GM21825 (cell line): Measurements from ENCODE around the gene TMC8.
"Not testable (repeated sequence)": the region's sequence is repeated elsewhere in the genome, so short reads cannot be mapped to it uniquely, and the experiment has no call there.

Experiments used
- ATAC-seq: cut with Tn5 transposase; IDR thresholded peaks from one replicate; pipeline ENCODE4 v1.9.1; 2021; ENCODE audit warnings: mild to moderate bottlenecking, moderate library complexity; ENCODE audit not compliant: unreplicated experiment

The TMC8 gene

GRCh38 chr17:78154903-78155811 lies 24.6 kb downstream of the TMC8 start:
- peak; percentile 57 for ATAC-seq

- no peak for ATAC-seq
Observed at GRCh38 chr17:78159575-78160158, 29.1 kb downstream of the TMC8 start.

- ATAC-seq: no peak
Observed at GRCh38 chr17:78163881-78164747, 33.5 kb downstream of the TMC8 start.

GRCh38 chr17:78164748-78165607 lies 34.4 kb downstream of the TMC8 start:
- no peak for ATAC-seq

GRCh38 chr17:78166416-78166815 lies 35.8 kb downstream of the TMC8 start:
- no peak for ATAC-seq

- peak; percentile 52 for ATAC-seq
Observed at GRCh38 chr17:78168242-78168902, 37.8 kb downstream of the TMC8 start, which contains the start of gene SYNGR2. TSS of gene SYNGR2 (plus strand) at chr17:78168581. CDS start at chr17:78168617, 36 bp downstream.

- ATAC-seq: peak; percentile 18
Observed at GRCh38 chr17:78168903-78169793, 38.6 kb downstream of the TMC8 start.

GRCh38 chr17:78170692-78171590 lies 40.4 kb downstream of the TMC8 start:
- ATAC-seq: no peak

- not testable (repeated sequence) for ATAC-seq
Observed at GRCh38 chr17:78171591-78172248, 41.1 kb downstream of the TMC8 start.

GRCh38 chr17:78172249-78173051 lies 41.9 kb downstream of the TMC8 start:
- no peak for ATAC-seq

GRCh38 chr17:78173097-78173715 lies 42.6 kb downstream of the TMC8 start:
- peak; percentile 33 for ATAC-seq

GRCh38 chr17:78174346-78174869 lies 43.8 kb downstream of the TMC8 start:
- no peak for ATAC-seq

GRCh38 chr17:78174870-78175642 lies 44.5 kb downstream of the TMC8 start:
- ATAC-seq: no peak

- no peak for ATAC-seq
Observed at GRCh38 chr17:78175643-78175981, 45.0 kb downstream of the TMC8 start.

GRCh38 chr17:78176548-78177025 lies 46.0 kb downstream of the TMC8 start:
- no peak for ATAC-seq
